ENCODE measurements around the gene PIK3C2G. TPM values are rescaled to one million over a fixed set of nuclear protein-coding genes. Genes with fewer than 3 reads are reported as not detected.

PIK3C2G gene
- polyA plus RNA-seq, 3 donors: not detected

DNA sequence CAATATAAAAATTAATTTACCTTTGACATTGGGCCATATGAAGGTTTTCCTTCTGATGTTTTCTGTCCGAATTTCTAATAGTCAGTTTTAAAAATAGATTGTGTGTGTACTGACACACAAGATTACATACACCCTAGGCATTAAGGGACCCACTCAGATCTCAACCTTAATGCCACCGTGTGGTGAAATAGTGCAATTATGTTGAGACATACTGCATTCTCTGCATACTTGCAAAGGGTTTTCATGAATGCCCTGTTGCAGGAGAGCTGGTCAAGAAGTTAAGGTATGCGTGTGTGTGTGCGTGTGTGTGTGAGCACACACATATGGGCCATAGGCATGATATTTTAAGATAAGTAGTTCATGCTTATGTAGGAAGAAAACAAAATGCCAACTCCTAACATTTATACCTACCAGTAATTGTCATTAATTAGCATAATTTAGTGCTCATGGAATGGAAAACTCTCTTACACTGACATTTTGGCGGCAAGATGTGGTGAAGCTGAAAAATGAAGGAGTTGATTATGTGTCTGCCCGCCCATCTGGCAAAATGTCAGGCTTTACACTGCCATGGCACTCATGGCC lies 58.8 kb downstream of the PIK3C2G start:
- Histone ChIP-seq H3K4me2 (replicated peaks; ENCODE audit: extremely low read depth, low read length, poor library complexity, severe bottlenecking) (no peak overlapping the region), H4K20me1 (ENCODE audit: insufficient read depth, low read length) (no peaks in the 10 kb centered on the region), H2AFZ (ENCODE audit: insufficient read depth, low read depth, low read length, poor library complexity, severe bottlenecking) (no peak overlapping the region), H3K36me3 (replicated peaks in 1 of 2; ENCODE audit: control insufficient read depth in 1 of 2, insufficient read depth in 2 of 2, low read length in 2 of 2) (no peaks in the 10 kb centered on the region), H3K79me2 (ENCODE audit: insufficient read depth, low read length) (no peaks in the 10 kb centered on the region), H3K9ac (ENCODE audit: insufficient read depth, low read length, poor library complexity, severe bottlenecking) (no peak overlapping the region), H3K27ac (ENCODE audit: low read depth in 1 of 2, low read length in 2 of 2) (no peak overlapping the region), H3K4me3 (replicated peaks in 1 of 3; ENCODE audit: low read depth in 2 of 3, low read length in 3 of 3) (no peak overlapping the region), H3K27me3 (ENCODE audit: control insufficient read depth in 2 of 2, insufficient read depth in 2 of 2, low read length in 2 of 2) (no peaks in the 10 kb centered on the region), H3K9me3 (replicated peaks in 1 of 2; ENCODE audit: control insufficient read depth in 1 of 2, insufficient read depth in 1 of 2, low read length in 2 of 2) (no peaks in the 10 kb centered on the region), H3K4me1 (ENCODE audit: control insufficient read depth in 1 of 2, insufficient read depth in 2 of 2, low read length in 2 of 2) (no peaks in the 10 kb centered on the region)
- Mint-ChIP-seq H3K9me3 (peaks cover 0 to 9% (median 4%) of the 10 kb centered on the region in 7 donors), H3K36me3 (no peaks in the 10 kb centered on the region), H3K27ac (no peak overlapping the region), H3K4me3 (no peak overlapping the region), H3K4me1 (no peaks in the 10 kb centered on the region), H3K27me3 (ENCODE audit: low read depth in 3 of 3) (no peaks in the 10 kb centered on the region)
- intact Hi-C loops (cut with micrococcal nuclease): no loop called here
- WGBS (ENCODE audit: insufficient coverage): no CpG with 5 or more reads among the region's 6 CpGs
- DNase-seq: no peak
- TF ChIP-seq, protein P1, sequence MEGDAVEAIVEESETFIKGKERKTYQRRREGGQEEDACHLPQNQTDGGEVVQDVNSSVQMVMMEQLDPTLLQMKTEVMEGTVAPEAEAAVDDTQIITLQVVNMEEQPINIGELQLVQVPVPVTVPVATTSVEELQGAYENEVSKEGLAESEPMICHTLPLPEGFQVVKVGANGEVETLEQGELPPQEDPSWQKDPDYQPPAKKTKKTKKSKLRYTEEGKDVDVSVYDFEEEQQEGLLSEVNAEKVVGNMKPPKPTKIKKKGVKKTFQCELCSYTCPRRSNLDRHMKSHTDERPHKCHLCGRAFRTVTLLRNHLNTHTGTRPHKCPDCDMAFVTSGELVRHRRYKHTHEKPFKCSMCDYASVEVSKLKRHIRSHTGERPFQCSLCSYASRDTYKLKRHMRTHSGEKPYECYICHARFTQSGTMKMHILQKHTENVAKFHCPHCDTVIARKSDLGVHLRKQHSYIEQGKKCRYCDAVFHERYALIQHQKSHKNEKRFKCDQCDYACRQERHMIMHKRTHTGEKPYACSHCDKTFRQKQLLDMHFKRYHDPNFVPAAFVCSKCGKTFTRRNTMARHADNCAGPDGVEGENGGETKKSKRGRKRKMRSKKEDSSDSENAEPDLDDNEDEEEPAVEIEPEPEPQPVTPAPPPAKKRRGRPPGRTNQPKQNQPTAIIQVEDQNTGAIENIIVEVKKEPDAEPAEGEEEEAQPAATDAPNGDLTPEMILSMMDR (IDR thresholded peaks at IDR 0.05): peak; percentile 9

DNA sequence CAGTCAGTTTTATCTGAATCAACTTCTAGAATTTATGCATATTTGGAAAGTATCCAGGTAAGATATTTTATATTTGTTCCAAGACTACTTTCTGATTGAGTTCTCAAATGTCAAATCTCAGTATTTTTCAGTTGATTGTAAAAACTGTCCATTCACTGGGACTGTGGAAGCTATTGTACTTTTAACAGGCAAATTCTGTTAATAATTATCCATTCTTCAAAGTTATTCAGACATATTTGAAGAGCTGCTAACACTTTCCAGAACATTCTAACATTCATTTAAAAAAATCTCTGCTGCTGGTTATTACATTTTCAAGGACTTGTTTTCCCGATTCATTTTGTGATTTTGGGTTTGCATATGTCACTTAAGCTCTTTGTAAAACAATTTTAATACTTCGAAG lies 59.7 kb downstream of the PIK3C2G start:
- no peaks in the 10 kb centered on the region for H3K4me1 Mint-ChIP-seq
- no peak overlapping the region for H3K4me3 Mint-ChIP-seq
- H3K9ac ChIP-seq (ENCODE audit: insufficient read depth, low read length, poor library complexity, severe bottlenecking): no peak overlapping the region
- no peak overlapping the region for H3K27ac ChIP-seq (ENCODE audit: low read depth in 1 of 2, low read length in 2 of 2)
- peaks cover 0 to 2% (median 0%) of the 10 kb centered on the region in 3 donors for H3K27me3 Mint-ChIP-seq (ENCODE audit: low read depth in 3 of 3)
- no CpG with 5 or more reads among the region's 2 CpGs for WGBS (ENCODE audit: insufficient coverage)
- H3K9me3 ChIP-seq (replicated peaks in 1 of 2; ENCODE audit: control insufficient read depth in 1 of 2, insufficient read depth in 1 of 2, low read length in 2 of 2): no peaks in the 10 kb centered on the region
- no peak overlapping the region for H3K4me2 ChIP-seq (replicated peaks; ENCODE audit: extremely low read depth, low read length, poor library complexity, severe bottlenecking)
- H3K79me2 ChIP-seq (ENCODE audit: insufficient read depth, low read length): no peaks in the 10 kb centered on the region
- DNase-seq: no peak
- H2AFZ ChIP-seq (ENCODE audit: insufficient read depth, low read depth, low read length, poor library complexity, severe bottlenecking): no peak overlapping the region
- intact Hi-C loops (cut with micrococcal nuclease): no loop called here
- H3K36me3 ChIP-seq (replicated peaks in 1 of 2; ENCODE audit: control insufficient read depth in 1 of 2, insufficient read depth in 2 of 2, low read length in 2 of 2): no peaks in the 10 kb centered on the region
- H3K4me1 ChIP-seq (ENCODE audit: control insufficient read depth in 1 of 2, insufficient read depth in 2 of 2, low read length in 2 of 2): no peaks in the 10 kb centered on the region
- no peak overlapping the region for H3K27ac Mint-ChIP-seq
- TF ChIP-seq, protein P1 (IDR thresholded peaks at IDR 0.05): no peak
- no peaks in the 10 kb centered on the region for H3K27me3 ChIP-seq (ENCODE audit: control insufficient read depth in 2 of 2, insufficient read depth in 2 of 2, low read length in 2 of 2)
- H3K4me3 ChIP-seq (replicated peaks in 1 of 3; ENCODE audit: low read depth in 2 of 3, low read length in 3 of 3): no peak overlapping the region
- H3K36me3 Mint-ChIP-seq: no peaks in the 10 kb centered on the region
- peaks cover 0 to 9% (median 5%) of the 10 kb centered on the region in 7 donors for H3K9me3 Mint-ChIP-seq
- H4K20me1 ChIP-seq (ENCODE audit: insufficient read depth, low read length): no peaks in the 10 kb centered on the region

All from CD14-positive monocyte (primary cell).